ENCODE data around the gene STAT5B.

- no peak for TF ChIP-seq CTCF (IDR thresholded peaks at IDR 0.05; ENCODE audit: insufficient read depth, low read length, poor library complexity, severe bottlenecking)
- TF ChIP-seq EZH2phosphoT487 (conservative IDR thresholded peaks at IDR 0.05; ENCODE audit: low read length) = no peak
Observed at GRCh38 chr17:42266462-42266861, 9.7 kb downstream of the STAT5B start.
